ENCODE data around the gene FUNDC2.
A peak's percentile ranks its signal among the peaks of the same experiment; 100 is the strongest.

FUNDC2 gene

DNA sequence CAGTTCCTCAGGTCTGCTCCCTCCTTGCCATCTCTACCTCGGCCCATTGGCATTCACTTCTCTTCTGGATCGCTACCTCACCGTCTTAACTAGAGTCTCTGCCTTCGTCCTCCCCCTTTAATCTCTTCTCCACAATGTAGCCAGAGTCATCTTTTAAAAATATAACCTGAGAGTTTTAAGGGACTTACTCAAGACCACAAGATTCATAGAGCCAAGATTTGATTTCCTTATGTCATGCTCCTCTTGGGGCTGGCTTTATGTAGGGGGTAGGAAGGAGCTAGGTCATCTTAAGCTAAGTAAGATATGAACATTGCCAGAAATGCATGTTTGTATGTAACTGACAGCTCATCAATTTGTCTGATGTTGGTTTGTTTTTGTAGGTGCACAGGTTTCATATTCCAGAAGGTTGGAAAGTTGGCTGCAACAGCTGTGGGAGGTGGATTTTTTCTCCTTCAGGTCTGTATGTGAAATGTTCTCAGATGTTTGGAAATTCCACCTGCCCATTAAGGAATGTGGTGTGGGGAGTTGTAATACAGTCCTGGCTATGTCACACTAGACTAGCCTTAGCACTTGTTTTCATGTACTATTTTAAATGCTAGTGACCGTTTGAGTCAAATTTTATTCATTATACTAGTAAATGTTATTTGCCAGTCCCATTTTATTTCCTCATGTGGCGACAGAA lies 19.6 kb downstream of the FUNDC2 start:
- CTCF ChIA-PET: interaction anchor here (0.7 kb wide), 1 partner anchor 16 kb away, joined by 3 read pairs; no protein-coding TSS in a partner anchor
- Mint-ChIP-seq H3K4me3 (no peak overlapping the region), H3K36me3 (peaks cover 19% of the 10 kb centered on the region), H3K4me1 (peaks cover 19% of the 10 kb centered on the region), H3K9me3 (no peaks in the 10 kb centered on the region), H3K27me3 (no peaks in the 10 kb centered on the region), H3K27ac (no peak overlapping the region)
- no peak for DNase-seq

DNA sequence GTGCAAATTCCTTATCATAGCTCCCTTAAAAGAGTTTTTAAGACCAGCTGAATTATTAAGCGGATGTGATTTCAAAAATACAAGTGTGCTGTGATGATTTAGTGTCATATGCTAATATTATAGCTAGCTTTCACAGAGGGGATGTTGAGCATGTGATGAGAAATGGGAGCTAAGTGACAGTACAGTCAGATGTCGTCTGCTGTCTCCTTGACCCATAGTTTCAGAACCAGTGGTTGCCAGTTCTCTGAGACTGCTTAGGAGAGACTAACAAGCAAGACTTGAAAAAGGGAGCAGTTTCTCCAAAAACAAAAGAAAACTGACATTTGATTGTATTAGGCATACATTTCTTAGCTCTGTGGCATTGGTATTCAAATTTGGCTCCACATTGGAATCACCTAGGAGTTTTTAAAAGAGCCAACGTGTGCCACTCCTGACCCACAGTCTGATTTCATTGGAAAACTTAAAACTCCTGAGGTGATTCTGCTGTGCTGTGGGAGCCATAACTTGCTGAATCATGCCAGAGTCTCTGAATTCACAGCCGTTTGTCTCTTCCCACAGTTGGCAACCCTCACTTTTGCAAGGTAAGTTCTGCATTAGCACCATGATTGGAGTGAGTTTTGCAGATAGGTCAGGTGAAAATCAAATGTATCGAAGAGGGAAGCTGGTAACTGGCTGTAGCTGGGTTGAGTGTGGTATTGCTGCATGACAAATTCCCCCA lies 20.3 kb downstream of the FUNDC2 start:
- no peak overlapping the region for H3K27ac Mint-ChIP-seq
- no peak overlapping the region for H3K4me3 Mint-ChIP-seq
- no peaks in the 10 kb centered on the region for H3K27me3 Mint-ChIP-seq
- H3K36me3 Mint-ChIP-seq: peaks cover 22% of the 10 kb centered on the region
- no peak for DNase-seq
- peaks cover 21% of the 10 kb centered on the region for H3K4me1 Mint-ChIP-seq
- CTCF ChIA-PET: interaction anchor here (0.7 kb wide), 1 partner anchor 15 kb away, joined by 3 read pairs; no protein-coding TSS in a partner anchor
- no peaks in the 10 kb centered on the region for H3K9me3 Mint-ChIP-seq

DNA sequence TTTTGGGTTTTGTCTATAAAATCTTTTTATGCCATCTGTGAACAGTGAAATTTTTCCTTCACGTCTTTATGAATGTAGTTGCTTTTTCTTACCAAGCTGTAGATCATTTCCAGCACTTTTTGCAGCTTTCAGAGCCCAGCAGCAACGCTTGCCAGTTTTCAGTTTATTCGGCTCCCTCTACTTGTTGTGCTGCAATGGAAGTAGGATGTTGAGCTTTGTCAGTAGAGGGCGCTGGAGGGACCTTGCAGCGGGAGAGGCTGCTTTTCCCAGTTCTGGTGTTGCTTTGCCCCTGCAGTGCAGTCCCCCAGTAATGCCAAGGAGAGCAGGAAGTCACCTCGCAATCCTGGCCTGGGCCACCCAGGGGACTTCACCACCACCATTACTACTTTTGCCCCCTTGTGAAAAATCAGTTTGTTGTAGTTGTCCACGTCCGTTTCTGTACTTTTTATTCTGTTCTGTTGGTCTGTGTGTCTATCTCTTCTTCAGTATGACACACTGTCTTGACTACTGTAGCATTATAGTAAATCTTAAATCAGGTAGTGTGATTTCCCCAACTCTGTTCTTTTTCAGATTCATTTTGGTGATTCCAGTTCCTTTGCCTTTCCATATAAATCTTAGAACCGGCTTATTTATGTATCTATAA lies 22.5 kb downstream of the FUNDC2 start:
- Mint-ChIP-seq H3K27ac (no peak overlapping the region), H3K9me3 (no peaks in the 10 kb centered on the region), H3K36me3 (peaks cover 32% of the 10 kb centered on the region), H3K4me1 (peaks cover 29% of the 10 kb centered on the region), H3K27me3 (no peaks in the 10 kb centered on the region), H3K4me3 (no peak overlapping the region)
- CTCF ChIA-PET: interaction anchor here (0.7 kb wide), 1 partner anchor 178 kb away, joined by 3 read pairs; no protein-coding TSS in a partner anchor
- DNase-seq: peak; percentile 57

DNA sequence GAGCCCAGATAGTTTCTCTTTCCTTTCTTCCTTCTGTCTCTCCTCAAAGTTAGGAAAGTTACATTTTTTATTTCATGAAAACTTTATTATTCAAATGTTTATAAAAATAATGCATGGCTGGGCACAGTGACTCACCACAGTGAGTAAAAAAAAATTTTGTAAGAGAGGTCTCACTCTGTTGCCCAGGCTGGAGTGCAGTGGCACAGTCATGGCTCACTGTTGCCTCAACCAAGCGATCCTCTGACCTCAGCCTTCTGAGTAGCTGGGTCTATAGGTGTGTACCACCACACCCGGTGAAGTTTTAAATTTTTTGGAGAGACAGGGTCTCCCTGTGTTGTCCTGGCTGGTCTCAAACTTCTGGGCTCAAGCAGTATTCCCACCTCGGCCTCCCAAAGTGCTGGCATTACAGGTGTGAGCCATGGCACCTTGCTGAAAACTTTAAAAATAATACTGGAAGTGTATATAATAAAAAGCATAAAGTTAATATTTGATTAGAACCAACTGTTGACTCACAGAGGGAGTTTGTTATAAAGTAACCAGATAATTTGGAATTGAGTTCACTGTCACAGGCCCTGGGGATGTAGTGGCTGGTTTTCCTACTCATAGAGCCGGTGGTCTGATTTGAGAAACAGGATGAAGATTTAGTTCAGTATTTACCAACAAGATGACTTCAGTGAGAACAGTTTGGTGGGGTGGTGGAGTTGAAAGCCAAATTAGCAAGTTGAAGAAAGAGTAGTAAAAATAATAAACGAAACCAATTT lies 26.3 kb downstream of the FUNDC2 start:
- CTCF ChIA-PET: no interaction called here
- H3K4me3 Mint-ChIP-seq: no peak overlapping the region
- DNase-seq: no peak
- no peaks in the 10 kb centered on the region for H3K27me3 Mint-ChIP-seq
- peaks cover 25% of the 10 kb centered on the region for H3K36me3 Mint-ChIP-seq
- H3K27ac Mint-ChIP-seq: no peak overlapping the region
- H3K4me1 Mint-ChIP-seq: peaks cover 50% of the 10 kb centered on the region
- H3K9me3 Mint-ChIP-seq: no peaks in the 10 kb centered on the region

DNA sequence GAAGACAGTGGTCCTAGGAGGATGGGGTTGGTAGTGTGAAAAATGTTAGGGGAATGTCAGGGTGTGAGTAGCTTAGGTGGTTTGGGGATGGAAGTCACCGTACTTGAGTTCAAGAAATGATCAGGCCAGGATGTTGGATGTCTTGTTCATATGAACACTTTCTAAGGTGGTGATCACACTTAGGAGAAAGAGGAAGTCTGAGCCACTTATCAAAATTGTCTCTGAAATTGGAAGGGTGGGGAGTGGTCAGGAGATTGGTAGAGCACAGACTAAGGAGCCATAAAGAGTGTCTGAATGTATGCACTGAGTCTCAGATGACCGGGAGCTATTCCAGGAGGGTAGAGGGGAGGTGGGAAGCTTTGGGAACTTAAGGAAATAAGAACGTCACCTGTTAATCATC lies 27.0 kb downstream of the FUNDC2 start:
- Mint-ChIP-seq H3K27me3 (no peaks in the 10 kb centered on the region), H3K27ac (no peak overlapping the region), H3K4me3 (no peak overlapping the region), H3K4me1 (peaks cover 49% of the 10 kb centered on the region), H3K36me3 (peaks cover 22% of the 10 kb centered on the region), H3K9me3 (no peaks in the 10 kb centered on the region)
- CTCF ChIA-PET: no interaction called here
- no peak for DNase-seq

DNA sequence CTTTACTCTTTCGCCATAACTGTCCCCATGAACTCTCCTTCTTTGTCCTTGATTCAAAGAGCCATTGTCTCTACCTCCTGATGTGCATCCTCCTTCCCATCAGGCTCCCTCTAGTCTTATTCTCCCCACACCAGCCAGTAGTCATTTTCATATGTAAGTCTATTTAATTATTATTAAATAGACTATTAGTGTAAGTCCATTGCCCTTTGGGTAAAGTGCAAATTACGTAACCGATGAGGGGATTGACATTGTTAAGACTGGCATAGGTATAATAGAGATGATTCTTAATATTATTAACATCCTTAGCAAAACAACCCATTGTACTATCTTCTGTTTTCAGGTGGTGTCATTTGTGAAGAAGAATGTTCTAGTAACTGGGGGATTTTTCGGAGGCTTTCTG lies 27.6 kb downstream of the FUNDC2 start:
- CTCF ChIA-PET: no interaction called here
- no peak for DNase-seq
- H3K4me1 Mint-ChIP-seq: peaks cover 44% of the 10 kb centered on the region
- H3K9me3 Mint-ChIP-seq: no peaks in the 10 kb centered on the region
- peaks cover 19% of the 10 kb centered on the region for H3K36me3 Mint-ChIP-seq
- H3K4me3 Mint-ChIP-seq: no peak overlapping the region
- no peak overlapping the region for H3K27ac Mint-ChIP-seq
- H3K27me3 Mint-ChIP-seq: no peaks in the 10 kb centered on the region

DNA sequence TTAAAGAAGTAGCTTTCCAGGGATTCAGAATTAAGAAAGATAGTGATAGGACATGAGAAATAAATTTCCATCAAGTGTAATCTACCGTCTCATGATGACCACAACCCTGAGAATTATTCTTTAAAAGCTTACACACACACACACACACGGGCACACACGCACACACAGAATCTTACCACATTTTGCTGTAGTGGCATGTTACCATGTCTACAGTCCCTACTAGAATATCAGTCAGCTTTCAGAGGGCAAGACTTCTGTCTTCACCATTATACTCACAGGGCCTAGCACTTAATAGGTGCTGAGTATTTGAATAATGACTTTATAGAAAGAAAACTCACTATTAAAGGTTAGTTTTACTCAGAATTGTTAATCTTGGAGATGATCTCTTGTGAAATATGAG lies 28.9 kb downstream of the FUNDC2 start:
- H3K27me3 Mint-ChIP-seq: no peaks in the 10 kb centered on the region
- CTCF ChIA-PET: no interaction called here
- no peak overlapping the region for H3K27ac Mint-ChIP-seq
- no peak for DNase-seq
- H3K4me1 Mint-ChIP-seq: peaks cover 38% of the 10 kb centered on the region
- H3K9me3 Mint-ChIP-seq: no peaks in the 10 kb centered on the region
- H3K36me3 Mint-ChIP-seq: peaks cover 19% of the 10 kb centered on the region
- no peak overlapping the region for H3K4me3 Mint-ChIP-seq

DNA sequence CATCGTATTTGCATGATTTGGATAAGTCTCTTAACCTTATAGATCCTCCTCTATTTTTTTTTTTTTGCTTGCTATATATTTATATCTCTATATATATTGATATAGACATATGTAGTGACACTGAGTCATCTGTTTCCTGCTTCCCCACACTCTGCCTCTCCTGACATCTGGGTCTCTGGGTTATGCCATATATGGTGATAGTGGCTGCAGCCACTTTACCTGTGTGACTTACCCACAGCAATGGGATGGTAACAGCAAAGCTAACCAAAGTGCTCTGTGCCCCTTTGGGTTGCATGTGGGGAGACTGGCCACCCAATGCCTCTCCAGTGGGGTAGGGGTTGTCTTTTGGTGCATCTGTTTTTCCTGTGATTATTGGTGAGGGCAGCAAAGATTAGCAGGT lies 29.8 kb downstream of the FUNDC2 start:
- no peaks in the 10 kb centered on the region for H3K9me3 Mint-ChIP-seq
- CTCF ChIA-PET: interaction anchor here (0.6 to 2.4 kb wide), 15 partner anchors 10 to 138 kb away, joined by 3 to 21 read pairs (median 4); no protein-coding TSS in a partner anchor
- peaks cover 19% of the 10 kb centered on the region for H3K36me3 Mint-ChIP-seq
- H3K27me3 Mint-ChIP-seq: no peaks in the 10 kb centered on the region
- peak; percentile 20 for DNase-seq
- H3K27ac Mint-ChIP-seq: peak overlapping the region; percentile 58
- H3K4me3 Mint-ChIP-seq: no peak overlapping the region
- peaks cover 29% of the 10 kb centered on the region for H3K4me1 Mint-ChIP-seq

DNA sequence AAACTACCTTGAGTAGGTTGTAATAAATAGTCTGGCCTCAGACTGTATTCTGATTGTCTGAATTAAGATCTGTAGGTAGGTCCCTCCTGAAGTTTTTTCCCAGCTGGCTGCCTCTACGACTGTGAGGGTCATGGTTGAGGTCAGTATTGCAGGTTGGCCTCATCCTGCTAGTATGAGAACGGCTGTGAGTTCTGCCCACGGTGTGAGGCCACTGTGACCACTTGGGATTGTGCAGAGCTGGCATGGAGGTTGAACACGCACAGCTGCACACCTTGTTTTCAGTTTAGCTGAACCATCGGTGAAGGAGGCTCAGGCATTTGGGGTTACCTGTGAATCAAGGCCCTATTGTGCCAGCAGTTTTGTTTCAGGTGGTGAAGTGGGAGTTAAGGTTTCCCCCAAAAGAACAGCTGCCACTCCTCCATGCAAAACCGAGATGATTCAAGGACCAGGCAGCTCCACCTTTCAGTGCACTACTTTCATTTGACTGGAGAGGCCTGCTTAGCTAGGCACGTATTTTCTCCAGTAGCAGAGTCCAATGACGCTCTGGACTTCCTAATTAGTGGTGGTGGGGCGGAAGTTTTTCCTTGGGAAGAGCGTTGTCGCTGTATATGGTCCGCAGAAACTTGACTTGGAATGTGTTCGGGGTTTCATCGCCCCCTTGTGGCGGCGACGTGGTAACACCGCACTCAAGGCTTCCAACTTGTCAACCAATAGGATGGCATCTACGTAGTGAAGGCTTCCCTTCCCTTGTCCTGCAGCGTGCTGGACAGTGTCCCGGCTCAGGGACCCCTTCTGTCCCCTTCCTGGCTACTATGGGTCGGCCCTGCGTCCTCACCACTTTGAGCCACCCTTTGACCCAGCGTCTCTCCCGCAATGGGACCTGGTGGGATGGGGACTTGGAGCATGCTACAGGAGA lies 30.5 kb downstream of the FUNDC2 start:
- CTCF ChIA-PET: interaction anchor here (0.6 to 2.4 kb wide), 17 partner anchors 9 to 574 kb away, joined by 3 to 21 read pairs (median 3); no protein-coding TSS in a partner anchor
- peak overlapping the region; percentile 64 for H3K27ac Mint-ChIP-seq

DNA sequence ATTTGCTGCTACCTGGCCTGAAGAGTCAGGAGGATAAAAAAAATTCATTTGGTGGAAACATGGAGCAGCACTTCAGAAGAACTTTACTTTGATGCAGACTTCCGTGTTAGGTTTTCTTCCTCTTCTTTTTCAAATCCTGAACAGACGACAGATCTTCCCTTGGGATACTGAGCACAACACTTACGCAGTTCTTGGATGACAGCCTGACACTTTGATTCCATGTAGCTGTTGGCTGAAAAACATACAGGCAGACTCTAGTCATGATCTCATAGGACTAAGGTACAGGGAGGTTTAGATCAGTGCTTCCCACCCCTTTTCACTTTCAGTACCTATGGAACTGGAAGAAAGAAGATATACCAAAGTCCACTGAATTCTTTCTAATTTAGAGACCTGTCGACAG lies 35.1 kb downstream of the FUNDC2 start:
- no peak overlapping the region for H3K27ac Mint-ChIP-seq
- no peak for DNase-seq
- H3K4me1 Mint-ChIP-seq: peaks cover 13% of the 10 kb centered on the region
- peaks cover 3% of the 10 kb centered on the region for H3K36me3 Mint-ChIP-seq
- H3K4me3 Mint-ChIP-seq: no peak overlapping the region
- no peaks in the 10 kb centered on the region for H3K9me3 Mint-ChIP-seq
- no peaks in the 10 kb centered on the region for H3K27me3 Mint-ChIP-seq
- CTCF ChIA-PET: interaction anchor here (1.7 kb wide), 1 partner anchor 15 kb away, joined by 3 read pairs; no protein-coding TSS in a partner anchor

More for the DNA sequence above, 30.5 kb downstream of the FUNDC2 start:
- peak overlapping the region; percentile 31 for H3K4me3 Mint-ChIP-seq
- peaks cover 29% of the 10 kb centered on the region for H3K4me1 Mint-ChIP-seq
- H3K9me3 Mint-ChIP-seq: no peaks in the 10 kb centered on the region
- H3K36me3 Mint-ChIP-seq: peaks cover 19% of the 10 kb centered on the region
- peak; percentile 58 for DNase-seq
- H3K27me3 Mint-ChIP-seq: no peaks in the 10 kb centered on the region

DNA sequence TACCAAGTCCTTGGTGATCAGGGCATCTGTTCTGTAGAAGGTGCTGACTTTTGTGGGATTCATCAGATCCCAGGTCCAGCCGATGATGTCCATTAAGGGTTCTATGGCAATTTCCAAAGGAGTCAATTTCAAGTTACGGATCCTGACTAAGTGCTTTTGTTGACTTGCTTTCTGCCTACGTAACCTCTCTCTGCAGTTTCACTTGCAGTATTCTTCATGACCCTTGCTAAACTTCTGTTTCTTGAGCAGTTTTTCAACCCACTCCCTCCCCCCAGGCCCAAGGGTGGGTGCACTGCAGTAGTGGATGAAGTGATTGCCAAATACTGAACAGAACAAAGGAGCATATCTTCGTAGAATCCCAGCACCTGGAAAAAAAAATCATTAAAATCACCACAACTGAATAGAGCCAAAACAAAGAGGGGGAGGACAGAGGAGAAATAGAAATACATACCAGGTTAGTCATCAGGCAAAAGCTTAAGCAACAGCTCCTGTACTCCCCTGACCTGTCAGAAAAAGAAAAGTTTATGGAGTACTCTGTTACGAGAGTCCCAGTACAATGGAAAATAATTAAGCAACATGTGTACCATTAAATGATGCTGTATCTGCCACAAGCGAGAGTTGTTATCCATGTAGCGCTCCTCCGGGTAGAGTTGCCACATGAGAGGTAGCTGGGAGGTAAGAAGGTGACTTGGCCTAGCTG lies 38.5 kb downstream of the FUNDC2 start:
- no peak for DNase-seq
- no peak overlapping the region for H3K4me3 Mint-ChIP-seq
- H3K36me3 Mint-ChIP-seq: peaks cover 5% of the 10 kb centered on the region
- no peaks in the 10 kb centered on the region for H3K27me3 Mint-ChIP-seq
- CTCF ChIA-PET: no interaction called here
- peaks cover 30% of the 10 kb centered on the region for H3K4me1 Mint-ChIP-seq
- H3K27ac Mint-ChIP-seq: no peak overlapping the region
- H3K9me3 Mint-ChIP-seq: no peaks in the 10 kb centered on the region

DNA sequence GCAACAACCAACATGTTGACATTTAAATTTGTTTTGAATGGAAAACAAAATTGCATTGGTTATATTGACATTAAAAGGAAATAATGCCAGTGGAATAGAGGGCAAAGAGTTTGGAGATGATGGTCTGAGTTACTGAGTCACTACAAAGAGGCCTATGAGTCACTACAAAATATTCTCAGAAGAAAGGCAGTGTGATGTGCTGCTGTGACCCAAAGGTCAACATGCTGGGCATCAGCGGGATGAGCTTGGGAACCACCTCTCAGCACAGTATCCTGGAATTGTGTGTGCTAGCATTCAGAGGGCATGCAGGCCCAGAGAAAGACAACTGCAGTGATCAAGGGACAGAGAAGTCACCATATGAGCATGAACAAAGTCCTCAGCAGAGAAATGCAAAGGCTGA lies 41.5 kb downstream of the FUNDC2 start:
- Mint-ChIP-seq H3K4me3 (no peak overlapping the region), H3K27ac (no peak overlapping the region)

More for the DNA sequence above, 41.5 kb downstream of the FUNDC2 start:
- H3K27me3 Mint-ChIP-seq: no peaks in the 10 kb centered on the region
- peaks cover 11% of the 10 kb centered on the region for H3K36me3 Mint-ChIP-seq
- H3K9me3 Mint-ChIP-seq: no peaks in the 10 kb centered on the region
- CTCF ChIA-PET: interaction anchor here (0.7 to 1.4 kb wide), 2 partner anchors 11 to 50 kb away, joined by 3 to 5 read pairs; no protein-coding TSS in a partner anchor
- DNase-seq: no peak
- peaks cover 42% of the 10 kb centered on the region for H3K4me1 Mint-ChIP-seq
